WTC11 (cell line): ENCODE data around the gene DEFB118.

ENCODE experiments used
- CTCF ChIP-seq: fragments of 200-600 bp; IDR thresholded peaks from 2 replicates; pipeline ENCODE4 v1.8.0; 2022; ENCODE audit warnings: antibody characterized with exemption
- ESRRA ChIP-seq: sonication (generic); formaldehyde crosslinking; IDR thresholded peaks from 2 replicates; pipeline ENCODE4 v1.8.1; 2022; ENCODE audit warnings: mild to moderate bottlenecking, missing genetic modification reagents, borderline replicate concordance
- USF1 ChIP-seq: sonication (generic); formaldehyde crosslinking; IDR thresholded peaks from 2 replicates; pipeline ENCODE4 v1.8.0; 2022; ENCODE audit warnings: mild to moderate bottlenecking, missing genetic modification reagents
- ZBTB21 ChIP-seq: sonication (generic); formaldehyde crosslinking; IDR thresholded peaks from 2 replicates; pipeline ENCODE4 v1.8.1; 2023; ENCODE audit warnings: mild to moderate bottlenecking, missing genetic modification reagents, borderline replicate concordance
- ZNF317 ChIP-seq: sonication (generic); formaldehyde crosslinking; IDR thresholded peaks from 2 replicates; pipeline ENCODE4 v1.8.1; 2023; ENCODE audit warnings: low read depth, mild to moderate bottlenecking, moderate library complexity, missing genetic modification reagents, borderline replicate concordance
- TF ChIP-seq, protein P1 (sequence below): sonication (generic); formaldehyde crosslinking; IDR thresholded peaks from 2 replicates; pipeline ENCODE4 v1.8.1; 2022; ENCODE audit warnings: mild to moderate bottlenecking, moderate library complexity, missing genetic modification reagents

DNA sequence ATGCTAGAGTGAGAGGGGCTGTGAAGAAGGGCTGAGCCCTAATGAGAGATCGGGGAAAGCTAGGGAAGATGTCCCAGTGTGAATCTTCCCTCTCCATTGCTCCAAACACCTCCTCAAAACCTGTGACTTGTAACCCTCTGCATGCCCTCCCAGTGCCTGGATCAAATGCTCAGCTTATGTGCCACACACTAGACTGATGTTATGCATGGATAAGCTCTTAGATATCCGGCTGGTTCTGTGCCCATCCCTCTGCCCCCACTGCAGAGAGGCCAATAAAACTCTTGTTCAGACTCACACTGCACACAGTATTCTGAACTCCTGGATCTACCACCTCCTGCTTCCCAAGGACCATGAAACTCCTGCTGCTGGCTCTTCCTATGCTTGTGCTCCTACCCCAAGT lies at the start of gene DEFB118:
- TF ChIP-seq ESRRA (CRISPR knock-in tag): no peak
- no peak for TF ChIP-seq CTCF
- no peak for TF ChIP-seq ZNF317 (CRISPR knock-in tag)
- TF ChIP-seq USF1 (CRISPR knock-in tag): no peak
- TF ChIP-seq, protein P1, sequence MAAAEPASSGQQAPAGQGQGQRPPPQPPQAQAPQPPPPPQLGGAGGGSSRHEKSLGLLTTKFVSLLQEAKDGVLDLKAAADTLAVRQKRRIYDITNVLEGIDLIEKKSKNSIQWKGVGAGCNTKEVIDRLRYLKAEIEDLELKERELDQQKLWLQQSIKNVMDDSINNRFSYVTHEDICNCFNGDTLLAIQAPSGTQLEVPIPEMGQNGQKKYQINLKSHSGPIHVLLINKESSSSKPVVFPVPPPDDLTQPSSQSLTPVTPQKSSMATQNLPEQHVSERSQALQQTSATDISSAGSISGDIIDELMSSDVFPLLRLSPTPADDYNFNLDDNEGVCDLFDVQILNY: no peak
- TF ChIP-seq ZBTB21 (CRISPR knock-in tag): no peak
